Kidney tubule cell (primary cell): Measurements from ENCODE around the gene RASGEF1C.

Source experiments
- DNase-seq: peaks from one replicate; pipeline ENCODE4 v3.0.0-alpha.2; 2018; ENCODE audit warnings: low spot score

Gene RASGEF1C

GRCh38 chr5:180179442-180180420 is 29.3 kb downstream of the RASGEF1C start:
- DNase-seq = no peak

DNA sequence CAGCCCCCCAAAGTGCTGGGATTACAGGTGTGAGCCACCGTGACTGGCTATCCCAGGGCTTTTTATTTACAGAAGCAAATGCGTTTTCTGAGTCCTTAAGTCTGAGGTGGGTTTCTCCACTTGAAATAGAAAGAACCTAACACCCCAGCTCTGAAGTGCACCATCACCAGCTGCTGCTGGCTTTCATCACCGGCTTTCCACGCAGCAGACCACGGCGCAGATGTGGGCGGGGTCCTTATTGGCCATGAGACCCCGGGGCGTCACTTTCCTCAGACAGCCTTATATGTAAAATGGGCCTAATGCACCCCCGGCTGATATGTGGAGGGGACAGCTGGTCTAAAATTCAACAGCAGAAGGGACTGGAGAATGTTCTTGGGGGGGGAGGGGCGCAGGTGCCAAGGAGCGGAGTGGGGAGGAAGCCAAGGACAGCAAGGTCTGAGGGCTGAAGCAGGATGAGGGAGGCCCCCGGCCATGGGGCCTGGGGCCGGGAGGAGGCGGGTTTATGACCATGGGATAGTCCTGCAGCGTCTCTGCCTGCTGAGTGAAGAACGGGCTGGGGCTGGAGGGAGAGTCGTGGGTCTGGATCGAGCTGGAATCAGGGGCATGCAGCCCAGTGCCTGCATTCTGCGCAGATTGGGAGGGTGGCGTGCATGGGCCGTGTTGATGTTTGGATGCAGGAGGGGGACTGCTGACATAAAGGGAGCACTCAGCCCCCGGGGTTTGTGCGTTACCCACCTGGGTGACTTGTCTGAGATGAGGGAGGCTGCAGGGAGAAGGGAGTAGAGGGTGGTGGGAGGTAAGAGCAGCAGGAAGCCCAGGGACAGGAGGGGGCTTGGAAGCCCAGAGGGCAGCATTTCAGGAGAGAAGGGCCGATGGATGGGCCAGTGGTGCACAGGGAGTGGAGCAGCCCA is 30.2 kb downstream of the RASGEF1C start:
- DNase-seq = no peak

DNA sequence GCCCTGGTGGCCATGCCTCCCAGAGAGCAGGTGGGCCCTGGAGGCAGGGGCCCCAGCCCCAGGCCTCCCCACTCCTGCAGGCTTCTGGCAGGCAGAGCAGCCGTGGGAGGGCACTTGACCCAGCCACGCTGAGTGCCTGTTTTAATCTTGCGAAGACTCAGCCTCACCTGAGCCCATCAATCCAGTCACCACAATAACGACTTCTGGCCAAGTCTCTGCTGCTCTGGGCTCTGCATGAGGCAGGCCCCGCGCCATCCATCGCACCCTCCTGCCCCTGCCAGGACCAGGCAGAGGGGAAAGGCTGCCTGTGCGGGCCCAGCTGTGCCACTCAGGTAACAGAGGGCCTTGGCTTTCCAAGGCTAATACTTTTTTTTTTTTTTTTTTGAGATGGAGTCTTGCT is 32.8 kb downstream of the RASGEF1C start:
- no peak for DNase-seq

GRCh38 chr5:180175015-180175431 is 34.0 kb downstream of the RASGEF1C start:
- DNase-seq = no peak

DNA sequence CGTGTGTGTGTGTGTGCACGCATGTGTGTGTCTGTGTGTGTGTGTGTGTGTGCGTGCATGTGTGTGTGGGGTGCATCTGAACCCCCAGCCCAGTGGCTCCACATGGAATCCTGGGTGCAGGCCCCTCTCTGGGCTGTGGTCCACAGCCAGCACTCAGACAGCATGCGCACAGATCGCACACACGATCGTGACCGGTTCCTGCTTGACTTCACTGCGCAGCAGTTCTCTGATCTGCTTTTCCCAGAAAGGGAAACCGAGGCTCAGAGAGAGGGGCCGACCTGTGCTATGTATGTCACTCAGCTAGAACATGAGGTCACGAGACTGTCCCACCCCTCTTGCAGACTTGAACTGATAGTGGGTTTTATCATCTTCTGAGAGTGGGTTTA is 34.4 kb downstream of the RASGEF1C start:
- DNase-seq = no peak

GRCh38 chr5:180173875-180174586 is 35.0 kb downstream of the RASGEF1C start:
- DNase-seq = peak; percentile 76

GRCh38 chr5:180173198-180173544 is 35.8 kb downstream of the RASGEF1C start:
- DNase-seq = no peak

DNA sequence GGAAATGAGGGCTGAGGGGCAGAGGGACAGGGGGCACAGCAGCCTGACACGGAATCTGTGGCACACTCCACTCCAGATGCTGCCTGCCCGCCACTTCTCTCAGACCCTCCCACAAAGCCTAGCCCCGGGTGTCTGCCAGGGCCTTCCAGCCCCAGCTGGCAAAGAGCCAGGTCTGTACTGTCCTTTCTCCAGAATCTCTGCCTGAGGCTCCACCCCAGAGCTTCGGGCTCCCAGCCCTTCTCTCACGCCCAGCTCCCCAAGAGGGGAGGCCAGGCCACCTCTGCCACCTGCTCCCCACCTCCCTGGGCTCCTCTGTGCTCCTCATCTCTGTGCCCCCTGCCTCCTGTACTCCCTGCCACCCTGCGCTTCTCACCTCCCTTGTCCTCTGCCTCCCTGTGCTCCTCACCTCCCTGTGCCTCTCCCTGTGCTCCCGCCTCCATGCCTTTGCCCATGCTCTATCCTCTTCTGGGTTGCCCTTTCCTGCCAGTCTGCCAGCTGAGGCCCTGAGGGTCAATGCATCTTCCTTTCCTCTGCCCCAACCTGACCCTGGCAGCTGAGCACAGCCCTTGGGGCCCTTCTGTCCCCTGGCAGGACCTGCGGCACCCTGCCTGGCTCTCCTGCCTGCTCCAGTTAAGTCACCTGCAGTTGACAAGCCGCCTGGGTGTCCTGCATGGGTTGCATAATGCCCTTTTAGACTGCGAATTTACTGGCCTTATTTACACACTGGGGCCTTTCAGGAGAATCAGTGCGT is 36.4 kb downstream of the RASGEF1C start:
- no peak for DNase-seq

GRCh38 chr5:180171568-180172094 is 37.4 kb downstream of the RASGEF1C start:
- DNase-seq = no peak

DNA sequence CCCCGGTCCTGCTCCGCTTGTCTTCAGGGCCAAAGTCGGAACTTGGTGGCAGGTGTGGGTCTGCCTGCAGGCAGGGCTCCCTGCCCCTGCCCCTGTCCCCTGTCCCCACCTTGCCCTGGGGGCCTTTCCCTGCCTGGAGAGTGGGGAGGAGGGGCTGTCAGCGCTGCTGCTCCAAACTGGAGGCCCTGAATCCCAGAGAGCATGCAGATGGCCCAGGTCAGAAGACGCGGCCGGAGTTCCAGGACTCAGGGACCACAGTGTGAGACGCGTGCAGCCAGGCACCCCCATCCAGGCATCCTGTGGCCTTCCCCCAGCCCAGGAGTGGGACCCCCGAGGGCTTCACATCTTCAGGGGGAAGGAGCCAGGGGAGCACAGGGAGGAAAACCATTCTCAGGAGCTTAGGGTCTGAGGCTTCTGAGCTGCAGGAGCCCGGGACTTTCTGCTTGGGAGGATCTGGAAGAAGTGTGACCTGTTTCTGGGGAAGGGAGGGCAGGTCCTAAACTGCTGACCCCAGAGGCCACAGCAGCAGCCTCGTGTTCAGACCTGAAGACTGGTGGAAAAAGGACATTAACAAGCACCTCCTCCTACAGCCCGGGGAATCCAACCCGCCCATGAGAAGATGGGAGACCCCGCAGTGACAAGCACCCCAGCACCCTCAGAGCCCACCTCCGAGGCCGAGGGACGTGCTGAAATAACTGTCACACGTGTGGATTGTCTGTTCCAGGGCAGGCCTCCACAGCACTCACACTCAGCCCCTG is 38.0 kb downstream of the RASGEF1C start:
- DNase-seq = no peak

- no peak for DNase-seq
Observed at GRCh38 chr5:180170106-180170809, 38.8 kb downstream of the RASGEF1C start.

DNA sequence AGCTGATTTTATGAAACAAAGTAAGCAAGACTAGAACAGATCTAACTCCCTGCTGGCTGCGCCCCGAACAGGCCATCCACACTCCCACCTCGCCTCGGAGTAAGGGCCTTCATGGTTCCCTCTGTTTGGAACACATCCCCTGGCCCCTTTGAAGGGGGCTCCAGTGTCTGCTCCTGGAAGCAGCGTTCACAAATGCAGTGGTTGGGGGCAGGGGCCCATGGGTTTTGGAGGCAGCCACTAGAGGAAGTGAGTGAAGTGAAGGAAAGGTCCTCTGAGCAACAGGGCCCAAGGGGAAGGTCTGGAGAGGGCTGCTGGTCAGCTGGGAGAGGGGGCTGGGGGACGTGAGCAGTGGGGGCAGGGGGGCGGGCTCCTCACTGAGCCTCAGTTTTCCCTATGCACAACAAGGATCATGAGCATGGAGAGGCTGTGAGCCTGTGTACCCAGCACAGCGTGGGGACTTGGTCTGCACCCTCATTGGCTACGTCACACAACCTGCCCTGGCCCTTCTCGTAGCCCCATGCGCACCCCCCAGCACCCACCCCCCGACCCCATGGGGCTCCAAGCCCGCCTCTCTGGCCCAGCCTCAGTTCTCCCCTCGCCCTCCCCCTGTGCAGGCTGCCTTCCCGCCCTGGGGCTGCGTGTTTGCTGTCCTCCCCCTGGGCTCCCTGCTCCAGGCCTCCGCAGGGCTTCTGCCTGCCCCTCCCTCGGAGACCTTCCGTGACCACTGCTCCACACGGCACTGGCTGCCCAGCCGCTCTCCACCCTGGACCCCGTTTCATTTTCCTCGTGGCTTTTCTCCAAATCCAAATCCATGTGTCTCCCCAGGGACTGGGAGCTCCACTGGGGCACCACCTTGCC is 39.5 kb downstream of the RASGEF1C start:
- DNase-seq = no peak

DNA sequence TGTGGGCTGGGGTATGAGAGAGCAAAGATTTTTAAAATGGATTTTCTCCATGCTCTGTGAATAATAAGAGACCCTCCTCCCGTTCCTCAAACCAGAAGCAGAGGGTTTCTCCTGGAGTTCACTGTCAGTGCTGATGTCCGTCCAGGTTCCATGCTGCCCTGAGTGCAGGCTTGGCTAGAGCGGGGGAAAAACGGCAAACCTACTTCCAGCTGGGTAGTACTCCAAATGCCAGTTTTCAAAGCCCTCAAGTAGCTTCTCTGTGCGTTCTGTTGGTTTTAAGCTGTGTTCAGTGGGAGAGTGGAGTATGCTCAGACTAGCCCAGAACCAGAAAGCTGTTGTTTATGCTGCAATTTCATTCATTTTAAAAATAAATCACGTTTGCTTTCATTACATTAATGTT is 40.3 kb downstream of the RASGEF1C start:
- DNase-seq = no peak

DNA sequence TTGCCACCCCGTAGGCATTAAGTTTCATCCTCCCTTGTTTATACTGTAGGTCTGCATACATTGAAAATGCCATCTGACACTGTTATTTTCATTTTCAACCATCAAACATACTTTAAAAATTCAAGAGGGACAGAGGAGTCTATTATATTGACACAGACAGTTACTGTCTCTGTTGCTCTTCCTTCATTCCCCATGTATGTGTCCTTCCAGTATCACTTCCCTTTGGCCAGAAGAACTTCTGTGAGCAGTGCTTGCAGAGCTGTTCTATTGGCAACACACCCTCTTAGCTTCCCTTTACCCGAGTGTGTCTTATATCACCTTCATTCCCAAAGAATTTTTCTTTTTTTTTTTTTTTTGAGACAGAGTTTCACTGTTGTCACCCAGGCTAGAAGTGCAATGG is 42.8 kb downstream of the RASGEF1C start:
- DNase-seq = no peak

GRCh38 chr5:180162304-180162661 is 46.7 kb downstream of the RASGEF1C start:
- DNase-seq = no peak

- DNase-seq = no peak
Observed at GRCh38 chr5:180161420-180162303, 47.3 kb downstream of the RASGEF1C start.

DNA sequence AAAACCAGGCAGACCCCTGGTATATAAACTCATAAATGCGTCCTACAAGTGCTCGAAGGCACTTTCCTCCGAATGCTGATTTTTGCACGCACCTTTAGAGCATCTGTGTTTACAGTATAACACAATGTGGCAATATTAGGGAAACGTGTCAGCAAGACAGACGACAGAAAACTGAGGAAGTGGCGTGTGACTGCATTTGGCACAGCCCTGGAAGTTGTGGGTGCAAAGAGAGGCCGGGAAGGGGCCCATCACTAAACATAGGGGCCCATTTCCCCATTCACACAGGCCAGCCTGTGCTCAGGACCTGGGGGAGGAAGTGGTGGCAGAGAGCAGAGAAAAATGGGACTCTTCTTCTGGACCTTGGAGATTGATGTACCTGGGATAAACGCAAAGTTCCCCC is 48.2 kb downstream of the RASGEF1C start:
- DNase-seq = no peak

- no peak for DNase-seq
Observed at GRCh38 chr5:180160215-180160614, 48.8 kb downstream of the RASGEF1C start.
